Pulmonary artery endothelial cell (primary cell): ENCODE data around the gene UBXN6. TPM values are rescaled to one million over a fixed set of nuclear protein-coding genes. Genes with fewer than 3 reads are reported as not detected.

Source experiments
- DNase-seq: peaks from one replicate; pipeline ENCODE4 v3.0.0-alpha.2; 2011; ENCODE audit warnings: low read depth, low spot score
- total RNA-seq: library from RNA; depleted of rRNA; stranded (reverse); fragments of >200 nt; gene quantifications from 2 replicates; pipeline ENCODE4 v1.2.3, GENCODE V29; 2014

The UBXN6 gene
- total RNA-seq, result 82.9 and 114 TPM in 2 replicates

GRCh38 chr19:4457654-4458395 lies at the start of gene UBXN6:
UBXN6 (minus strand) TSS chr19:4457794; CDS start chr19:4457697, 97 bp downstream.
- peak; percentile 94 for DNase-seq

GRCh38 chr19:4507150-4507452 lies 49.5 kb upstream of the UBXN6 start:
- DNase-seq, result no peak

- DNase-seq, result peak; percentile 26
Observed at GRCh38 chr19:4506449-4507149, 49.0 kb upstream of the UBXN6 start.

- no peak for DNase-seq
Observed at GRCh38 chr19:4505570-4506448, 48.2 kb upstream of the UBXN6 start.

- DNase-seq, result no peak
Observed at GRCh38 chr19:4504891-4505569, 47.4 kb upstream of the UBXN6 start.

GRCh38 chr19:4504297-4504701 lies 46.7 kb upstream of the UBXN6 start:
- DNase-seq, result no peak

- DNase-seq, result no peak
Observed at GRCh38 chr19:4503825-4504170, 46.2 kb upstream of the UBXN6 start.

GRCh38 chr19:4503132-4503824 lies 45.7 kb upstream of the UBXN6 start:
- no peak for DNase-seq

GRCh38 chr19:4502282-4503131 lies 44.9 kb upstream of the UBXN6 start:
- no peak for DNase-seq

GRCh38 chr19:4501691-4502090 lies 44.1 kb upstream of the UBXN6 start:
- DNase-seq, result no peak

- DNase-seq, result no peak
Observed at GRCh38 chr19:4500841-4501591, 43.4 kb upstream of the UBXN6 start.

- no peak for DNase-seq
Observed at GRCh38 chr19:4499855-4500254, 42.3 kb upstream of the UBXN6 start.

- no peak for DNase-seq
Observed at GRCh38 chr19:4499318-4499717, 41.7 kb upstream of the UBXN6 start.

- DNase-seq, result no peak
Observed at GRCh38 chr19:4498694-4499093, 41.1 kb upstream of the UBXN6 start.

GRCh38 chr19:4497770-4498389 lies 40.3 kb upstream of the UBXN6 start:
- DNase-seq, result no peak

GRCh38 chr19:4496304-4496703 lies 38.7 kb upstream of the UBXN6 start:
- no peak for DNase-seq

GRCh38 chr19:4495471-4495870 lies 37.9 kb upstream of the UBXN6 start:
- DNase-seq, result no peak

- DNase-seq, result no peak
Observed at GRCh38 chr19:4494691-4495064, 37.1 kb upstream of the UBXN6 start.
